ENCODE measurements around the gene SULT1C4. TPM values are rescaled to one million over a fixed set of nuclear protein-coding genes. Genes with fewer than 3 reads are reported as not detected.

SULT1C4 gene
- total and polyA plus RNA-seq, 2 of the 8 experiments (the other 6 are each of a cell fraction or from before 2014, with no cell fraction given), result 1.5 to 2.1 TPM

DNA sequence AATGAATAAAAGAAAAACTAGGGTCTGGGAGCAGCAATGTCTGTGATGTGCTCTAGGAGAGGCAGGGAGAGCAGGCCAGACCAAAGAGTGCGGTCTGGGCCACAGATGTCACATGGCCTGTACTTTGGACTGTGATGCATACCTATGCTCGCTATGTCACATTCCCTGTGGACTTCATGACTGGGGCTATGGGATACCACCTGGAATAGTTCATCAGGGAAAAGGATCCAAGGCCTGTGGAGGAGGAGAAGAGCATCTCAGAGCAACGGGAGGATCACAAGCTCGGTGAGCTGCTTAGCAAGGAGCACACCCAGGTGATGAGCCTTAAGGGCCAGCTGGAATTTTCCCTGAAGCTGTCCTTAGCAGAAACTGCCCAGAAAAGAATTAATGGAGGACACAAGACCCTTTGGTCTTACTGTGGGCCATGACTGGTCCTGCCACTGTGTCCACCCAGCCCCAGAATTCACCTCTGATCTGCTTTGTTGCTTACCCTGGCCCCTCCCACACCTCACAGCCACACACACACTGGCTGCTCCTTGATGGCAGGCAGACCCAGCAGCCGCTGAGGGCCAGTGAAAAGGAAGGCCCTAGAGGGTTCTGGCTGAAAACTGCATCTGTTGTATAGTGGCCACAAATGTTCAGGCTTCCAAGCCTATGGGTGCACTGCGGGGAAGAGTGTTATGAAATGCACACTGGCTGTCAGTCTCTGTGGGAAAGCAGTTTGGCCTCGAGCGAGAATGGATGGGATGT, 45.9 kb downstream of the SULT1C4 start:
- no peak for FAIRE-seq
- H2BK5ac ChIP-seq (ENCODE audit: low read depth, low read length), result 0 out of 2 replicates have a peak overlapping the region, but pooled peaks have one; percentile 12
- H3K9ac ChIP-seq (replicated peaks in 1 of 4; ENCODE audit: extremely low read depth in 1 of 4, low read depth in 3 of 4, low read length in 3 of 4), result no peak overlapping the region
- H3K36me3 ChIP-seq (ENCODE audit: control insufficient read depth in 2 of 4, insufficient read depth in 4 of 4, low read length in 3 of 4), result no peaks in the 10 kb centered on the region
- H3K27me3 ChIP-seq (replicated peaks in 1 of 4; ENCODE audit: control insufficient read depth in 3 of 4, extremely low read depth in 1 of 4, insufficient read depth in 3 of 4, low read length in 3 of 4), result no peaks in the 10 kb centered on the region
- H3K4me1 ChIP-seq (replicated peaks in 1 of 4; ENCODE audit: control insufficient read depth in 3 of 4, insufficient read depth in 4 of 4, low read length in 3 of 4), result no peaks in the 10 kb centered on the region
- H3K56ac ChIP-seq (replicated peaks; ENCODE audit: insufficient read length, low read depth, low read length), result no peak overlapping the region
- H3K27ac ChIP-seq (ENCODE audit: low read depth, low read length), result no peak overlapping the region
- no peak overlapping the region for H2BK12ac ChIP-seq (ENCODE audit: low read depth, low read length)
- DNase-seq (ENCODE audit: low read depth in 1 of 2, low spot score in 2 of 2), result no peak
- no peak overlapping the region for H4K5ac ChIP-seq (ENCODE audit: insufficient read length, low read depth, low read length)
- H3K23me2 ChIP-seq (ENCODE audit: low read depth, low read length), result no peaks in the 10 kb centered on the region
- 93% methylated on average over 8 of the region's 8 CpGs; no CpG with 5 or more reads in 1 of the 2 experiments for WGBS, 2 experiments (ENCODE audit: extremely low coverage in 1 of 2, insufficient coverage in 1 of 2, insufficient read length in 1 of 2, insufficient replicate concordance in 2 of 2, low coverage in 1 of 2, low lambda C conversion rate in 2 of 2, missing lambda C conversion rate in 1 of 2)
- H3K9me3 ChIP-seq (ENCODE audit: insufficient read depth in 2 of 2, low read depth in 1 of 2, low read length in 1 of 2), result no peaks in the 10 kb centered on the region
- H2AFZ ChIP-seq (ENCODE audit: low read length), result peak overlapping the region; percentile 6; the same call in 1 of the 2 replicates
- CTCF ChIA-PET (ENCODE audit: partially characterized antibody), result no interaction called here
- no peak overlapping the region for H3K4me3 ChIP-seq (ENCODE audit: extremely low read depth in 1 of 4, insufficient read depth in 2 of 4, low read depth in 3 of 4, low read length in 4 of 4)
- H2BK120ac ChIP-seq (replicated peaks; ENCODE audit: low read depth, low read length), result no peak overlapping the region
- no peaks in the 10 kb centered on the region for H3K79me1 ChIP-seq (ENCODE audit: low read depth, low read length)
- H2BK20ac ChIP-seq (ENCODE audit: low read length), result no peak overlapping the region
- no peak overlapping the region for H3K14ac ChIP-seq (ENCODE audit: insufficient read length)
- no peak overlapping the region for H2BK15ac ChIP-seq (ENCODE audit: low read length)
- POLR2A ChIA-PET (ENCODE audit: partially characterized antibody), result interaction anchor here (0.6 kb wide), 1 partner anchor 37 kb away, joined by 4 read pairs; no protein-coding TSS in a partner anchor
- no peak overlapping the region for H2AK5ac ChIP-seq (ENCODE audit: low read depth, low read length)
- no peak overlapping the region for H3K18ac ChIP-seq (ENCODE audit: extremely low read depth, low read length)
- H4K20me1 ChIP-seq (replicated peaks in 1 of 2; ENCODE audit: control insufficient read depth in 1 of 2, insufficient read depth in 2 of 2, low read length in 2 of 2), result no peaks in the 10 kb centered on the region
- H3K23ac ChIP-seq (ENCODE audit: insufficient read length), result no peak overlapping the region
- H4K91ac ChIP-seq (replicated peaks; ENCODE audit: insufficient read length, low read length), result no peak overlapping the region
- H3K4me2 ChIP-seq (ENCODE audit: insufficient read depth in 1 of 2, low read depth in 2 of 2, low read length in 2 of 2), result no peak overlapping the region
- H3K4ac ChIP-seq (replicated peaks; ENCODE audit: insufficient read length, low read depth, low read length), result no peak overlapping the region
- no peak overlapping the region for H4K8ac ChIP-seq (ENCODE audit: extremely low read depth, insufficient read depth, low read length)
- H3K79me2 ChIP-seq (ENCODE audit: control insufficient read depth in 1 of 2, insufficient read depth in 2 of 2, low read length in 2 of 2), result no peaks in the 10 kb centered on the region
- TF ChIP-seq KDM5A (IDR thresholded peaks at IDR 0.05; ENCODE audit: low read length) (no peak), POLR2A (IDR thresholded peaks at IDR 0.05; ENCODE audit: control extremely low read depth in 1 of 2, low read depth in 2 of 2, low read length in 2 of 2) (no peak), ASH2L (IDR thresholded peaks at IDR 0.05; ENCODE audit: low read length) (no peak), EZH2 (IDR thresholded peaks at IDR 0.05; ENCODE audit: low read depth, low read length, severe bottlenecking) (no peak), BACH1 (IDR thresholded peaks at IDR 0.05; ENCODE audit: low read length) (no peak), SP2 (IDR thresholded peaks at IDR 0.05; ENCODE audit: low read length) (no peak), CHD2 (IDR thresholded peaks at IDR 0.05; ENCODE audit: low read length) (no peak), FOSL1 (IDR thresholded peaks at IDR 0.05; ENCODE audit: insufficient read depth, low read depth, low read length) (no peak), BRCA1 (IDR thresholded peaks at IDR 0.05; ENCODE audit: low read depth, low read length) (no peak), BCL11A (IDR thresholded peaks at IDR 0.05; ENCODE audit: low read depth in 2 of 2, low read length in 2 of 2) (no peak), NANOG (IDR thresholded peaks at IDR 0.05; ENCODE audit: insufficient read depth, low read depth, low read length, poor library complexity, severe bottlenecking) (no peak), MAFK (IDR thresholded peaks at IDR 0.05; ENCODE audit: low read depth, low read length) (no peak), TCF12 (IDR thresholded peaks at IDR 0.05; ENCODE audit: low read depth, low read length) (no peak)
- TF ChIP-seq, protein P1, sequence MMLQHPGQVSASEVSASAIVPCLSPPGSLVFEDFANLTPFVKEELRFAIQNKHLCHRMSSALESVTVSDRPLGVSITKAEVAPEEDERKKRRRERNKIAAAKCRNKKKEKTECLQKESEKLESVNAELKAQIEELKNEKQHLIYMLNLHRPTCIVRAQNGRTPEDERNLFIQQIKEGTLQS (IDR thresholded peaks at IDR 0.05; ENCODE audit: insufficient read depth, low read depth, low read length), result no peak

Measured in H1 (cell line).